SHP77 treated with DMSO at 0.1 percent for 48 hours (cell line): ENCODE results near the gene MAGI1.

Experiments
- DNase-seq: peaks from one replicate; lab custom pipeline; 2025; lab: John Stamatoyannopoulos, UW

MAGI1 gene

GRCh38 chr3:65712140-65712539 is 326.6 kb downstream of the MAGI1 start:
- no peak for DNase-seq

- no peak for DNase-seq
These were observed 331.7 kb downstream of the MAGI1 start for GRCh38 chr3:65706776-65707568.

- DNase-seq, result no peak
These were observed 332.4 kb downstream of the MAGI1 start for GRCh38 chr3:65706301-65706700.

- DNase-seq, result no peak
These were observed 334.9 kb downstream of the MAGI1 start for GRCh38 chr3:65703820-65704219.

GRCh38 chr3:65703026-65703425 is 335.7 kb downstream of the MAGI1 start:
- DNase-seq, result no peak

- no peak for DNase-seq
These were observed 336.5 kb downstream of the MAGI1 start for GRCh38 chr3:65702202-65702601.

GRCh38 chr3:65701516-65701915 is 337.2 kb downstream of the MAGI1 start:
- DNase-seq, result no peak

- no peak for DNase-seq
These were observed 349.3 kb downstream of the MAGI1 start for GRCh38 chr3:65689436-65689835.

- DNase-seq, result no peak
These were observed 351.0 kb downstream of the MAGI1 start for GRCh38 chr3:65687741-65688140.

- no peak for DNase-seq
These were observed 353.0 kb downstream of the MAGI1 start for GRCh38 chr3:65685621-65686235.

- no peak for DNase-seq
These were observed 360.2 kb downstream of the MAGI1 start for GRCh38 chr3:65678516-65678915.

GRCh38 chr3:65677486-65678010 is 361.2 kb downstream of the MAGI1 start:
- no peak for DNase-seq

GRCh38 chr3:65676580-65676979 is 362.1 kb downstream of the MAGI1 start:
- no peak for DNase-seq

- DNase-seq, result no peak
These were observed 363.7 kb downstream of the MAGI1 start for GRCh38 chr3:65675011-65675410.

- no peak for DNase-seq
These were observed 364.5 kb downstream of the MAGI1 start for GRCh38 chr3:65674226-65674625.

GRCh38 chr3:65672871-65673815 is 365.6 kb downstream of the MAGI1 start:
- no peak for DNase-seq

GRCh38 chr3:65672061-65672460 is 366.7 kb downstream of the MAGI1 start:
- no peak for DNase-seq

GRCh38 chr3:65671004-65671403 is 367.7 kb downstream of the MAGI1 start:
- DNase-seq, result no peak

- no peak for DNase-seq
These were observed 369.4 kb downstream of the MAGI1 start for GRCh38 chr3:65669163-65669875.

GRCh38 chr3:65667963-65668362 is 370.8 kb downstream of the MAGI1 start:
- DNase-seq, result no peak

GRCh38 chr3:65666448-65667091 is 372.1 kb downstream of the MAGI1 start:
- no peak for DNase-seq
